ENCODE data around the gene MAPK11.

- TF ChIP-seq POLR2AphosphoS5 (IDR thresholded peaks at IDR 0.05; ENCODE audit: borderline replicate concordance, low read depth, low read length) (no peak), EZH2 (IDR thresholded peaks at IDR 0.05) (no peak), FOXP2 (optimal IDR thresholded peaks at IDR 0.05; ENCODE audit: control extremely low read depth, extremely low read length, insufficient read depth) (no peak)
Observed at GRCh38 chr22:50226875-50227165, 43.4 kb downstream of the MAPK11 start.
